ENCODE data around the gene COX7A2L. TPM values are rescaled to one million over a fixed set of nuclear protein-coding genes. Genes with fewer than 3 reads are reported as not detected.
"Not testable (repeated sequence)": the region's sequence is repeated elsewhere in the genome, so short reads cannot be mapped to it uniquely, and the experiment has no call there.

COX7A2L gene
- total RNA-seq, 4 donors from 2014 or later: 46.6 to 196 (median 126) TPM

- Histone ChIP-seq H3K4me3 (no peak overlapping the region), H3K27ac (no peak overlapping the region), H3K4me1 (no peaks in the 10 kb centered on the region), H3K27me3 (no peaks in the 10 kb centered on the region), H3K9me3 (no peaks in the 10 kb centered on the region), H3K36me3 (no peaks in the 10 kb centered on the region)
- intact Hi-C loops (cut with DNase I; ENCODE audit: low total_unique reads): no loop called here
- TF ChIP-seq CTCF (IDR thresholded peaks at IDR 0.05) (no peak), POLR2A (IDR thresholded peaks at IDR 0.05) (no peak)
- DNase-seq: no peak
These were observed 12.8 kb downstream of the COX7A2L start for GRCh38 chr2:42348113-42348805.

GRCh38 chr2:42347518-42347917 lies 13.5 kb downstream of the COX7A2L start:
- intact Hi-C loops (cut with DNase I; ENCODE audit: low total_unique reads); H3K27ac ChIP-seq; H3K9me3 ChIP-seq; DNase-seq; H3K4me3 ChIP-seq; H3K36me3 ChIP-seq; H3K27me3 ChIP-seq; H3K4me1 ChIP-seq: not testable (repeated sequence)

DNA sequence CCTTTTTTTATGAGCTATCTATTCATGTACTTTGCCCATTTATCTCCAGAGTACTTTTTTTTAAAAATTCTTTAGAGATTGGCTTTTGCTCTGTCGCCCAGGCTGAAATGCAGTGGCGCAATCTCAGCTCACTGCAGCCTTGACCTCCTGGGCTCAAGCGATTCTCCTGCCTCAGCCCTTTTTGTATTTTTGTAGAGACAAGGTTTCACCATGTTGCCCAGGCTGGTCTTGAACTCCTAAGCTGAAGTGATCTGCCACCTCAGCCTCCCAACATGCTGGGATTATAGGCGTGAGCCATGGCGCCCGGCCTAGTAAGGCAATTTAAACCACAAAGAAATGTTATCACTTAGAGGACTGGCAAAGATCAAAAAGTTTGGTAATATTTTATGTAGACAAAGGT lies 14.2 kb downstream of the COX7A2L start:
- not testable (repeated sequence) for H3K36me3 ChIP-seq, DNase-seq

GRCh38 chr2:42345986-42346385 lies 15.0 kb downstream of the COX7A2L start:
- no peak overlapping the region for H3K4me3 ChIP-seq
- H3K27ac ChIP-seq: no peak overlapping the region
- intact Hi-C loops (cut with DNase I; ENCODE audit: low total_unique reads): no loop called here
- H3K9me3 ChIP-seq: no peaks in the 10 kb centered on the region
- no peak for DNase-seq
- peaks cover 3 to 8% of the 10 kb centered on the region in 2 donors for H3K4me1 ChIP-seq
- no peaks in the 10 kb centered on the region for H3K36me3 ChIP-seq
- H3K27me3 ChIP-seq: no peaks in the 10 kb centered on the region
- no peak for TF ChIP-seq POLR2A (IDR thresholded peaks at IDR 0.05)

More for the DNA sequence above, 14.2 kb downstream of the COX7A2L start:
- H3K27ac ChIP-seq; H3K27me3 ChIP-seq; H3K4me1 ChIP-seq; H3K9me3 ChIP-seq; H3K4me3 ChIP-seq; intact Hi-C loops (cut with DNase I; ENCODE audit: low total_unique reads): not testable (repeated sequence)

GRCh38 chr2:42342795-42343241 lies 18.2 kb downstream of the COX7A2L start:
- H3K9me3 ChIP-seq: no peaks in the 10 kb centered on the region
- peaks cover 3 to 12% of the 10 kb centered on the region in 2 donors for H3K4me1 ChIP-seq
- H3K36me3 ChIP-seq: no peaks in the 10 kb centered on the region
- no peaks in the 10 kb centered on the region for H3K27me3 ChIP-seq
- TF ChIP-seq POLR2A (IDR thresholded peaks at IDR 0.05) (no peak), CTCF (IDR thresholded peaks at IDR 0.05) (no peak)
- no peak for DNase-seq
- H3K4me3 ChIP-seq: no peak overlapping the region
- peak overlapping the region; percentile 46 to 60 for H3K27ac ChIP-seq
- intact Hi-C loops (cut with DNase I; ENCODE audit: low total_unique reads): no loop called here

GRCh38 chr2:42342061-42342794 lies 18.8 kb downstream of the COX7A2L start:
- intact Hi-C loops (cut with DNase I; ENCODE audit: low total_unique reads): no loop called here
- no peaks in the 10 kb centered on the region for H3K27me3 ChIP-seq
- TF ChIP-seq POLR2A (IDR thresholded peaks at IDR 0.05) (no peak), CTCF (IDR thresholded peaks at IDR 0.05) (no peak)
- H3K9me3 ChIP-seq: no peaks in the 10 kb centered on the region
- H3K36me3 ChIP-seq: no peaks in the 10 kb centered on the region
- peak overlapping the region; percentile 56 to 60 for H3K27ac ChIP-seq
- DNase-seq: peak; percentile 43 to 54
- peaks cover 3 to 12% of the 10 kb centered on the region in 2 donors for H3K4me1 ChIP-seq
- no peak overlapping the region for H3K4me3 ChIP-seq

Measured in uterus (tissue), 4 donors.